ENCODE data around the gene SH3PXD2B.
A peak's percentile ranks its signal among the peaks of the same experiment; 100 is the strongest.
"Not testable (repeated sequence)": the region's sequence is repeated elsewhere in the genome, so short reads cannot be mapped to it uniquely, and the experiment has no call there.

The SH3PXD2B gene

GRCh38 chr5:172417130-172417841 lies 37.0 kb downstream of the SH3PXD2B start:
- no peak for DNase-seq

- no peak for DNase-seq
These were observed 38.7 kb downstream of the SH3PXD2B start for GRCh38 chr5:172415362-172416275.

GRCh38 chr5:172414531-172415361 lies 39.6 kb downstream of the SH3PXD2B start:
- DNase-seq, result no peak

GRCh38 chr5:172413601-172414171 lies 40.6 kb downstream of the SH3PXD2B start:
- no peak for DNase-seq

GRCh38 chr5:172412724-172413286 lies 41.5 kb downstream of the SH3PXD2B start:
- no peak for DNase-seq

GRCh38 chr5:172411484-172412072 lies 42.7 kb downstream of the SH3PXD2B start:
- DNase-seq, result peak; percentile 23

- DNase-seq, result no peak
These were observed 43.5 kb downstream of the SH3PXD2B start for GRCh38 chr5:172410662-172411483.

GRCh38 chr5:172410160-172410559 lies 44.2 kb downstream of the SH3PXD2B start:
- no peak for DNase-seq

- not testable (repeated sequence) for DNase-seq
These were observed 44.8 kb downstream of the SH3PXD2B start for GRCh38 chr5:172409477-172409876.

GRCh38 chr5:172407822-172408221 lies 46.5 kb downstream of the SH3PXD2B start:
- DNase-seq, result no peak

- DNase-seq, result no peak
These were observed 47.1 kb downstream of the SH3PXD2B start for GRCh38 chr5:172407241-172407691.

GRCh38 chr5:172405226-172406107 lies 48.9 kb downstream of the SH3PXD2B start:
- no peak for DNase-seq

- DNase-seq, result no peak
These were observed 49.6 kb downstream of the SH3PXD2B start for GRCh38 chr5:172404746-172405145.

GRCh38 chr5:172403817-172404216 lies 50.5 kb downstream of the SH3PXD2B start:
- DNase-seq, result no peak

- DNase-seq, result no peak
These were observed 51.0 kb downstream of the SH3PXD2B start for GRCh38 chr5:172403189-172403796.

- DNase-seq, result no peak
These were observed 51.7 kb downstream of the SH3PXD2B start for GRCh38 chr5:172402531-172403188.

- DNase-seq, result not testable (repeated sequence)
These were observed 52.3 kb downstream of the SH3PXD2B start for GRCh38 chr5:172402031-172402430.

GRCh38 chr5:172399826-172400225 lies 54.5 kb downstream of the SH3PXD2B start:
- no peak for DNase-seq

- no peak for DNase-seq
These were observed 55.0 kb downstream of the SH3PXD2B start for GRCh38 chr5:172399336-172399735.
